ENCODE measurements around the gene CYB561D2. TPM values are rescaled to one million over a fixed set of nuclear protein-coding genes. Genes with fewer than 3 reads are reported as not detected.
"Not testable (repeated sequence)": the region's sequence is repeated elsewhere in the genome, so short reads cannot be mapped to it uniquely, and the experiment has no call there.

CYB561D2 gene, protein sequence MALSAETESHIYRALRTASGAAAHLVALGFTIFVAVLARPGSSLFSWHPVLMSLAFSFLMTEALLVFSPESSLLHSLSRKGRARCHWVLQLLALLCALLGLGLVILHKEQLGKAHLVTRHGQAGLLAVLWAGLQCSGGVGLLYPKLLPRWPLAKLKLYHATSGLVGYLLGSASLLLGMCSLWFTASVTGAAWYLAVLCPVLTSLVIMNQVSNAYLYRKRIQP
- 11.5 TPM for total RNA-seq

DNA sequence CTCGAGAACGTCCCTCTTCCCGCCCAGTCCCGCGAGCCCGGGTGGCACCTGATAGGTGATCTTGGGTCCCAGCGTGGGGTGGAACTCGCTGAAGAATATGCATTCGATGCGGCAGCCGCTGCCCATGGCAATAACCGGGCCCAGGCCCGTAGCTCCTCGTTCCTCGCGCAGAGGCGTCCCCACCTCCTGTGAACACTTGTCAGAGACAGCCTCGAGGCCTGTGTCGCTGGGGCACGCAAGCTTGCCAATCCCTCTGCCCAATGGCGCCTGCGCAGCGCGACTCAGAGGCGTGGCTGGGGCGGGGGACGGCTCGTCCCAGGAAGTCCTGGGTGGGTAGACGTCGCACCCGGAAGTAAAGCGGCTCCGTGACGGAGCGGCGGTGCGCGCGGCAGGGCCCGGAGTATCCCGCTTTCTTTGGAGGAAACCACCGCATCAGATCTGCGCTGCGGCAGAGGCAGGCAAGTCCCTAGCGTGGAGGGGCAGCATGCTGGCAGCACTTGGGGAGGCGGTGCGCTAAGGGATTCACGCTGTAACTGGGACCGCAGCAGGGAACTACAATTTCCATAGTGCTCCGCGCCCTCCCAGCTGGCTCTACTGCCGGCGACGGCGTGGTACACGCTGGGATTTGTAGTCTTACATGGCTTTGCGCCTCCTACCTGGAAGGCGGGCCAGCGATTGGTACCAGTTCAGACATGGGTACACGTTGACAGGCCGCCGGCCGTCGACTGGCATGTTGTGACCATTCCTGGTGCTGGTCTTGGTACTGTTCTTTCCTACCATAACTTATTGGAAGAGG, at the start of gene CYB561D2, which contains the start of gene NPRL2:
Gene CYB561D2, plus strand, starts transcription at position 336 of the 796 bp plus-strand sequence. CDS start 572 bp downstream, outside the sequence.
Gene NPRL2, minus strand, starts transcription at position 249 of the 796 bp plus-strand sequence. Its CDS starts 123 bp downstream, at position 126.
- intact Hi-C loops (cut with DNase I): no loop called here
- Histone ChIP-seq H3K4me1 (peaks cover 43% of the 10 kb centered on the region), H3K27ac (peak within 1 kb of the TSS; percentile 90), H3K4me3 (peak within 1 kb of the TSS; percentile 59 to 60), H3K36me3 (peaks cover 0 to 31% of the 10 kb centered on the region in 2 donors), H3K9me3 (no peaks in the 10 kb centered on the region), H3K27me3 (no peaks in the 10 kb centered on the region)
- peak; percentile 97 to 99 for DNase-seq (ENCODE audit: extremely low spot score in 2 of 2)
- peak in 1 of 2 donors; percentile 64 for TF ChIP-seq POLR2A (IDR thresholded peaks at IDR 0.05)
- TF ChIP-seq POLR2AphosphoS5 (IDR thresholded peaks at IDR 0.05; ENCODE audit: insufficient read depth in 1 of 2, low read depth in 1 of 2): peak; percentile 97
- TF ChIP-seq, protein P1, sequence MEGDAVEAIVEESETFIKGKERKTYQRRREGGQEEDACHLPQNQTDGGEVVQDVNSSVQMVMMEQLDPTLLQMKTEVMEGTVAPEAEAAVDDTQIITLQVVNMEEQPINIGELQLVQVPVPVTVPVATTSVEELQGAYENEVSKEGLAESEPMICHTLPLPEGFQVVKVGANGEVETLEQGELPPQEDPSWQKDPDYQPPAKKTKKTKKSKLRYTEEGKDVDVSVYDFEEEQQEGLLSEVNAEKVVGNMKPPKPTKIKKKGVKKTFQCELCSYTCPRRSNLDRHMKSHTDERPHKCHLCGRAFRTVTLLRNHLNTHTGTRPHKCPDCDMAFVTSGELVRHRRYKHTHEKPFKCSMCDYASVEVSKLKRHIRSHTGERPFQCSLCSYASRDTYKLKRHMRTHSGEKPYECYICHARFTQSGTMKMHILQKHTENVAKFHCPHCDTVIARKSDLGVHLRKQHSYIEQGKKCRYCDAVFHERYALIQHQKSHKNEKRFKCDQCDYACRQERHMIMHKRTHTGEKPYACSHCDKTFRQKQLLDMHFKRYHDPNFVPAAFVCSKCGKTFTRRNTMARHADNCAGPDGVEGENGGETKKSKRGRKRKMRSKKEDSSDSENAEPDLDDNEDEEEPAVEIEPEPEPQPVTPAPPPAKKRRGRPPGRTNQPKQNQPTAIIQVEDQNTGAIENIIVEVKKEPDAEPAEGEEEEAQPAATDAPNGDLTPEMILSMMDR (IDR thresholded peaks at IDR 0.05): no peak

DNA sequence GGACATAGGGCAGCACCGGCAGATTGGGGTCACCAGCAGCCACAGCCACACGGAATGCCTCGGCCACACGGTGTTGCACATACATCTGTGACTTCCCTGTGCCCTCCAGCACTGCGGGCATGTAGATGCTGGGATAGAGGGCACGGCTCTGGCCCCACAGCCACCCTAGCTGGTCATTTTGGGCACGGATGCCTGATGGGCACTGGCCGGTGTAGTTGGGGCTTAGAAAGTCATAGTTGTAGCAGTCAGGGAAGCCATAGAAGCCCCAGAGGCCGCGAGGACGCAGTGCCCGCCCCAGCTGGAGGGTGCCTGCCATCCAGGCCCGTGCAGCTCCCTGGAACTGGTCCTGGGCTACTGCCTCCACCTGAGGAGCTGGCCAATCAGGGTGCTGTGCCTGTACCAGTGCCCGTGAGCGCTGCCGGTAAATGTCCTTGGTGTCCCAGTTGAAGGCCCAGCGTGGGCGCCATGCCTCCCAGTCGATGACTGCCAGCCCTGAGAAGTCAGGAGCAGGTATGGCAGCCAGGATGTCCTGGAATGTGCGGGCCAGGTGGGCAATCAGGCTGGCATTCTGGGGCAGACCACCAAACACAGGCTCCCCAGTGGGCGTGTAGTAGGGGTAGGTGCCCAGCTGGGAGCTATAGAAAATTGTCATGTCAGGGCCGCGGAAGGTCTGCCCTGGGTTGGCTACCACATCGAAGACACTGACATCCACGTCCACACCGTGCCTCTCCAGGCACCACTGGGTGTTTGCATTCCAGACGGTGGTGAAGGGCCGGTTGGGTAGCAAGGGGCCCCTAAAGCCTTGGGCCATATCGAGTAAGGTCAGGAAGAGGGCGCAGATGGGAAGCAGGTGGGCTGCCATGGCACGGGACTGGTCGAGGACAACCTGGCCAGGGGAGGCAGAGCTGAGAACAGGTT, 48.3 kb upstream of the CYB561D2 start:
- H3K4me1 ChIP-seq: peaks cover 54% of the 10 kb centered on the region
- peak overlapping the region; percentile 6 to 25 for H3K4me3 ChIP-seq
- peak overlapping the region; percentile 91 for H3K27ac ChIP-seq
- H3K27me3 ChIP-seq: no peaks in the 10 kb centered on the region
- peaks cover 0 to under 1% of the 10 kb centered on the region in 2 donors for H3K36me3 ChIP-seq
- intact Hi-C loops (cut with DNase I): no loop called here
- TF ChIP-seq, protein P1 (IDR thresholded peaks at IDR 0.05): no peak
- TF ChIP-seq POLR2A (IDR thresholded peaks at IDR 0.05) (no peak), POLR2AphosphoS5 (IDR thresholded peaks at IDR 0.05; ENCODE audit: insufficient read depth in 1 of 2, low read depth in 1 of 2) (no peak)
- DNase-seq (ENCODE audit: extremely low spot score in 2 of 2): peak in 1 of 2 donors; percentile 88
- H3K9me3 ChIP-seq: no peaks in the 10 kb centered on the region

DNA sequence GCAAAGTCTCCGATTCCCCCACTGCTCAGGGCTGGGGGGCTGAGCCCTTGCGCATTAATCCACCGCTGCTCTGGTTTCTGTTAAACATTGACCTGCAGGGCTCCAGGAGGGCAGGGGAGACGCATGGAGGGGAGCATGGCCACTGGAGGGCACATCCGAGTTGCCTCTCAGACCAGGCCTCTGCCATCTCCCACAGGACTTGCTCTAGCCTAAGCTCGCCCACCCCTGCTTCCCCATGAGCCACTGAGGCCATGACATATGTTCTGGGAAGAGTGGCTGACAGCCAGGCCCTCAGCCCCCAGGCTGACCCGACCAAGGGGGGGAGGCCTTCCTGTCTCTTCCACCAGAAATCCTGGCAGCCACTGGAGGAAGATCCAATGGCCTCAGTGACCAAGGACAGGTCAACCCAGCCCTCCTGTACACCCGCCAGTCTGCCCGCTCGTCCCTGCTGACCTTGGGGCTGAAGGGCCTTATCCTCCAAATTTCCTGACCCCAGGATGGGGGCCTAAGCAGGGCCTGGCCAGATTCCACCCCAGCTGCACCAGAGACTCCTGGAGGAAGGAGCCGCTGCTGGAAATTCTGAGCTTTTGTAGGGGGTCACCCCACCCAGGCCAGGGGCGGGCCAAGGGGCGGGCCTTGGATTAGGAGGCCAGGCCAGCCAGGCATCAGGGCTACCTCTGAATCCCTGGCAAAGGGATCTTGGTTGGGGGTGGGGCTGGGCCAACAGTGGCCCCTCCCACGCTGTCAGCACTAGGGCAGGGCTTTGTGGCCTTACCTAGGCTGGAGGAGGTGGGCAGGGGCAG, 47.4 kb upstream of the CYB561D2 start, which contains the start of gene HYAL1:
Gene HYAL1, minus strand, starts transcription at position 562 of the 803 bp plus-strand sequence. CDS start 618 bp downstream, outside the sequence.
- intact Hi-C loops (cut with DNase I): no loop called here
- Histone ChIP-seq H3K4me1 (peaks cover 46% of the 10 kb centered on the region), H3K36me3 (no peaks in the 10 kb centered on the region), H3K9me3 (no peaks in the 10 kb centered on the region), H3K27ac (peak within 1 kb of the TSS; percentile 91), H3K4me3 (peak within 1 kb of the TSS; percentile 6 to 25), H3K27me3 (no peaks in the 10 kb centered on the region)
- peak; percentile 47 to 75 for TF ChIP-seq POLR2AphosphoS5 (IDR thresholded peaks at IDR 0.05; ENCODE audit: insufficient read depth in 1 of 2, low read depth in 1 of 2)
- TF ChIP-seq, protein P1 (IDR thresholded peaks at IDR 0.05): no peak
- TF ChIP-seq POLR2A (IDR thresholded peaks at IDR 0.05): no peak
- peak in 1 of 2 donors; percentile 89 for DNase-seq (ENCODE audit: extremely low spot score in 2 of 2)

DNA sequence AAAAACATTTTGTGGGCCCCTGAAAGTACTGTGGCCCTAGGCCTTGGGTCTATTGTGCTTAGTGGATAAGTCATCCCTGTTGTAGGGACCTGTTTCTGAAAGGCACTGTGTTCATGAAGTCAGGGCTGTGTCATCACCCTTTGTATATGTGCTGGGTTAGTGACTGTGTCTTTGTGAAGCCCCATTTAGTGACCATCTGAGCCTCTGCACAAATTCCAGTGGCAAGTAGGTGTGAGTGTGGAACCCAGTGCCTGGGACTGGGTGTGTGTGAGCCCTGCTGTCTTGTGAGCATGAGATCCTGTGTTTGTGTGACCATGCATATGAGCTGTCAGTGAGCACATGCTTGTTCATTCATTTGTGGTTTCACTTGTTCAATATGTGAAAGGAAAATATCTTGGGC, 46.1 kb upstream of the CYB561D2 start:
- no peaks in the 10 kb centered on the region for H3K36me3 ChIP-seq
- peaks cover 40% of the 10 kb centered on the region for H3K4me1 ChIP-seq
- peak in 1 of 2 donors; percentile 82 for DNase-seq (ENCODE audit: extremely low spot score in 2 of 2)
- H3K27ac ChIP-seq: no peak overlapping the region
- H3K4me3 ChIP-seq: no peak overlapping the region
- H3K27me3 ChIP-seq: no peaks in the 10 kb centered on the region
- intact Hi-C loops (cut with DNase I): no loop called here
- H3K9me3 ChIP-seq: no peaks in the 10 kb centered on the region
- TF ChIP-seq, protein P1 (IDR thresholded peaks at IDR 0.05): no peak
- TF ChIP-seq POLR2AphosphoS5 (IDR thresholded peaks at IDR 0.05; ENCODE audit: insufficient read depth in 1 of 2, low read depth in 1 of 2): no peak
- no peak for TF ChIP-seq POLR2A (IDR thresholded peaks at IDR 0.05)

DNA sequence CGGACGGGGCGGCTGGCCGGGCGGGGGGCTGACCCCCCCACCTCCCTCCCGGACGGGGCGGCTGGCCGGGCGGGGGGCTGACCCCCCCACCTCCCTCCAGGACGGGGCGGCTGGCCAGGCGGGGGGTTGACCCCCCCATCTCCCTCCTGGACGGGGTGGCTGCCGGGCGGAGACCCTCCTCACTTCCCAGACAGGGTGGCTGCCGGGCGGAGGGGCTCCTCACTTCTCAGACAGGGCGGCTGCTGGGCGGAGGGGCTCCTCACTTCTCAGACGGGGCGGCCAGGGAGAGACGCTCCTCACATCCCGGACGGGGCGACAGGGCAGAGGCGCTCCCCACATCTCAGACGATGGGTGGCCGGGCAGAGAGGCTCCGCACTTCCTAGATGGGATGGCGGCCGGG, 38.6 kb upstream of the CYB561D2 start:
- Histone ChIP-seq H3K4me3 (peak overlapping the region in 1 of 2 donors; percentile 25), H3K4me1 (peaks cover 36% of the 10 kb centered on the region)
- H3K9me3 ChIP-seq; H3K27ac ChIP-seq; H3K27me3 ChIP-seq; DNase-seq (ENCODE audit: extremely low spot score in 2 of 2); H3K36me3 ChIP-seq; intact Hi-C loops (cut with DNase I): not testable (repeated sequence)

Measured in vagina (tissue), 2 donors.